HTERT RPE-1 (cell line): Measurements from ENCODE around the gene SAP30L.

Source experiments
- in situ Hi-C: fragments of 300-500 bp; cut with MboI; formaldehyde crosslinking; loops from 4 replicates; pipeline ENCODE4 v1.14.3; 2020; ENCODE audit warnings: low sequenced_read_pairs

SAP30L gene

GRCh38 chr5:154445422-154446194 is at the start of gene SAP30L:
SAP30L (plus strand) TSS chr5:154445997; CDS start chr5:154446605, 608 bp downstream.
- in situ Hi-C loops, result no loop called here

DNA sequence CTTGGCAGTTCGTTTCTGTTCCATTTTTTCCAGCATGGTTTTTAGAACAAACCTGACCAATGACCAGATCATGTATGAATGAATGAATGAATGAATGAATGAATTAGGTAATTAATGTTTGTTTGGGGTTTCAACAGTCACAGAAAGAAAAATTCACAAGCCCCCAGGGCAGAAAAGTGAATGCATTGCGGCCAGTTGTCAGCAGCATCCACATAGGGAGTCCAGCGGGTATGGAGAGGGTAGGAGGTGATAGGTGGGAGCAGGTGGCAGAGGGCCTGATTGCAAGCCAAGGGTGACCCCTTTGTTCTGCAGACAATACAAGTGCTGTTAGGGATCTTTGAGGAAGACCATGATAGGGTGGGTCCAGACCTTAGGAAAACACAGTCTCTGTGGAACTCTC is 49.7 kb upstream of the SAP30L start:
- in situ Hi-C loops, result no loop called here

DNA sequence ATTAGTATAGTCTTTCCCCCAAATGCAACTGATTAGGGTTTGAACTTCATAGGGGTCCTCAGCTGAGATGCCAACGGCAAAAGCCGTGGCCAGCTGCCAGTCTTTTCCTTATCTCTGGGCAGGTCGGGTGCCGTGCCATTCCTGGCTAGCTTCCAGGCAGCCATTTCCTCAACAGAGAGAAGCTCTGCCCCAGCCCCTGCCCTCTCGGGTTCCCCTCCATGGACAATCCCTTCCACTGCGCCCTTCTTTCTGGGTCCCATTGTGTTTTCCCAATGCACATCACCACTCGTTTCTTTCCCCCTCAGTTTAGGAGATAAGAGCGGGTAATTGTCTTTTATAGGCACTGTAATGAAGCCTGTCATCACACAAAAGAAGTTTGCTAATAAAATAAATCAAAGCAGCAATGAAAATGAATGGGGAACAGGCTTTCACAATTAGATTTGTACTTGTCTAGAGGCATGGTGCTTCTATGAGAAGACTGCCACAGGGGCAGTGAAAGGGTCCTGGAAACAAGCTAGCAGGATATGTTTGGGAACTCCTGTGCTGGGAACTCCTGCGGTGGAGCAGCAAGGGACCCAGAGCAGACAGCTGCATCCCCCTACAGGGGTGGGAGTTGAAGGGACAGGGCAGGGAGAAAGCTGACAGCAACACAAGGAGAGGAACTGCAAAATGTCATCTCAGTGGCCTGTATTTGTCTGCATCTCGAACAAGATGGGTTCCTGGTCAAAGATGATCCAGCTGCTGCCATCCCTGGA is 48.0 kb upstream of the SAP30L start:
- in situ Hi-C loops, result no loop called here

DNA sequence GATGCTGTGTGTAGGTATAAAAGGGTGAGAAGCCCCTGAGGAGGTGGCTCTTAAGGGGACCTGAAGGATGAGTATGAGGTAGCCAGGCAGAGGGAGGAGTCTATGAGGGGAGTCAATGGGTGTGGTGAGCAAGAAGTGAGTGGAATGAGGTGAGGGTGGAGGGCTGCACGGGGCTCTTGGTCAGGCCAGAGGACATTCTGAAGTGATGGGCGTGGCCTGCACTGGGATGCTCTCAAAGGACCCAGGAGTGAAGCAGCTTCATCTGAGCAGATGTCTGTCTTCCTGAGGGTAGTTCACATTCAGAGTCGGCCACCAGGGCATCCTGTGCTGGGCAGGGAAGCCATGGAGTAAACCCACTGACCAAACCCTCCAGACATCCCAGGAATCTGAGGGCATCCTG is 45.1 kb upstream of the SAP30L start:
- in situ Hi-C loops, result no loop called here

DNA sequence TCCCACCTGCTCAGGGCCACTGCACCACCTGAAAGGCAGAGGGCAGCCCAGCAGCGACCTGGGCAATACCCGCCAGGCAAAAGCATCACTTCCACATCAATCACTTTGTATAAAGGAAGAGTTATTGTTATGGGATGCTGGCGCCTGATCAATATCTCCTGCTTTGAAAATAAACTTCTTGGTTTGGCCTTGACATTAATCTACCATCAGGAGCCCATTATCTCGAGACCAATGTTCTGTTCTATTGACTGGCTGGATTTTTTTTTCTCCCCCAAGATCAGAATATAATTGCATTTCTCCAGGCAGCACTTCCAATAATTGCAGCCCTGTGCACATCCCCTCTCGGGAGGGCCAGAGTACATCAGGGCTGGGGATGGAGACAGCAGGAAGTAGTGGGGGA is 44.4 kb upstream of the SAP30L start:
- in situ Hi-C loops, result no loop called here

- in situ Hi-C loops, result no loop called here
Observed at GRCh38 chr5:154401931-154402330, 43.9 kb upstream of the SAP30L start.

DNA sequence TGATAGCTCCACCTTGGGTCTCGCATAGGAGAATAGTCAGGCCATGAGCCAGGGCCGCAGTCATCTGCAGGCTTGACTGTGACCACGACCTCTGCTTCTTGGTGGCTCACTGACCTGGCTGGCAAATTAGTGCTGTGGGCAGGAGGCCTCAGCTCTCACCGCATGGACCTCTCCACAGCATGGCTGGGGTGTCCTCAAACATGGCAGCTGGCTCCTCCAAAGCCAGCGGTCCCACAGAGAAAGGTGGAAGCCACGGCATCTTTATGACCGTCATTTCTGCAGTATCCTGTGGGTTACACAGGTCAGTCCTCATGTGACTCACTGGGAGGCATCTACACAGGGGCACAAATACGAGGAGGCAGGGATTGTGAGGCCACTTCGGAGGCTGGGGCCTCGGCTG is 43.2 kb upstream of the SAP30L start:
- in situ Hi-C loops, result no loop called here

DNA sequence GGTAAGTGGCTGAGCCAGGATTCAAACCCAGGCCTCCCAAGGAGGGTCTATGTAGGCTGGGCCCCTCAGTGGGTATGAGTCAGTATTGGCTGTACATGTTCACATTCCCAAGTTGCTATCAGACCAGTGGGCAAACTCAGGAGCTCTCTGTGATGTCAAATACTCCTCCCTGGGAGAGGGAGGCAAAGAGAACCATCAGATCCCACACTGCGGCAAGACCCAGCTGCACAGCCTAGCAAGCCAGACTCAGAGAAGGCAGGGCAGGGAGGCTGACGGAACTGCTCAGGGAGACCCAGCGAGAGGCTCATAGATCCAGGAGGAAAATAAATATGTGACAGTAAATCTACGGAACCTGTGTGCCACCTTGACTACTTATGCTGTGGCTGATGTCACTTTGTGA is 42.6 kb upstream of the SAP30L start:
- in situ Hi-C loops, result no loop called here

DNA sequence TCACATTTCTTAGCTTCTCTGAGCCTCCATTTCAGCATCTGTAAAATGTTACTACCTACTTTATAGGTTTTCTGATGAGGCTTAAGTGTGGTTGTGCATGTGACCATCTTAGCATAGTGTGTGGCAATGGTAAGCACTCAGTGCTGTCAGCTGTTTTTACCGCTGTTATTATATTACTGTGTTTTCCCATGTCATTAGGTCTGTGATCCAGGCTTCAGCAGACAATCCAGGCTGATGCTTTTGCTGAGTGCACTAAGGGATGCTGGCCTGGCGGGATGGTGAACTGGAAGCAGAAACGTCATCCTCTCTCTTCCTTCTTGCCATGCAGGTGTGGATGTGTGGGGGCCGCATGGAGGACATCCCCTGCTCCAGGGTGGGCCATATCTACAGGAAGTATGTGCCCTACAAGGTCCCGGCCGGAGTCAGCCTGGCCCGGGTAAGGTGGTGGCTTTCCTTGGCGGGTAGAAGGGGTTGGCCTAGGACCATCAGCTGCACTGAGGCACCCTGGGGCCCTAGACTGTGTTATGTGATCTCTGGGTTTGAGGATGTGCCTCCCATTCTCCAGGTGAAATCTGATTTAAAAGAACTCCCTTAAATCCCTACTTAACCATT is 41.9 kb upstream of the SAP30L start:
- in situ Hi-C loops, result no loop called here

GRCh38 chr5:154405078-154405792 is 40.6 kb upstream of the SAP30L start:
- in situ Hi-C loops, result no loop called here

GRCh38 chr5:154406231-154406630 is 39.6 kb upstream of the SAP30L start:
- in situ Hi-C loops, result no loop called here

- in situ Hi-C loops, result no loop called here
Observed at GRCh38 chr5:154406826-154407225, 39.0 kb upstream of the SAP30L start.

- in situ Hi-C loops, result no loop called here
Observed at GRCh38 chr5:154408811-154409210, 37.0 kb upstream of the SAP30L start.

DNA sequence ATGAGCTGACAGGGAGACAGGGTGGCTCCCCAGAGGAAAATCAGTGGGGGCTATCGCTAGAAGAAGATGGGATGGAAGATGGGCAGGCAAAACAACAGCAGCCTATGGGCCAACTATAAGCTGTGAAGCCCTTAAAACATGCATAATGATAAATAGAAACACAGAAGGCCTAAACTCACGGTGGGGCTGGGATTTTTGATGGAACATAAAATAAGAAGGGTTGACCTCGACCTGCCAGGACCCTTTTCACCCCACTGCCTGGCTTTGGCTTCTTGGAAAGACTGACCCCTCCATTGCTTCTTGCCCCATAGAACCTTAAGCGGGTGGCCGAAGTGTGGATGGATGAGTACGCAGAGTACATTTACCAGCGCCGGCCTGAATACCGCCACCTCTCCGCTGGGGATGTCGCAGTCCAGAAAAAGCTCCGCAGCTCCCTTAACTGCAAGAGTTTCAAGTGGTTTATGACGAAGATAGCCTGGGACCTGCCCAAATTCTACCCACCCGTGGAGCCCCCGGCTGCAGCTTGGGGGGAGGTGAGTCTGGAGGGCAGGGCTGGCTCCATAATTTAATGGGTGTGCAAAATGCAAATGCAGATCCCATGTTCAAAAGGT is 36.5 kb upstream of the SAP30L start:
- in situ Hi-C loops, result no loop called here

DNA sequence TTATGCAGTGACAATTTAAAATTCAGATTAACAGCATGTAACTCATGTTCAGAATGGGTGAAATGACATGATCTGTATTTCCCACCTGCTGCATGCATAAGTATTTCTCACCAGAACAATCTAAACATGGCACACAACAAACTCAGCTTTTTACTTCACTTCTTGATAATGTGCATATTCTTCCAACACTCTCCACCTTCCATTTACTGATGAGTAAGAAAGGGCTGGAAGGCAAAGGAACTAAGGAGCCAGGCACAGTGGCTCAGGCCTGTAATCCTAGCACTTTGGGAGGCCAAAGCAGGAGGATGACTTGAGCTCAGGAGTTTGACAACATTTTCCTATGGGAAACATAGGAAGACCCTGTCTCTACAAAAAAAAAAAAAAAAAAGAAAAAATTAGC is 35.8 kb upstream of the SAP30L start:
- in situ Hi-C loops, result no loop called here

GRCh38 chr5:154410786-154411185 is 35.0 kb upstream of the SAP30L start:
- in situ Hi-C loops, result no loop called here

DNA sequence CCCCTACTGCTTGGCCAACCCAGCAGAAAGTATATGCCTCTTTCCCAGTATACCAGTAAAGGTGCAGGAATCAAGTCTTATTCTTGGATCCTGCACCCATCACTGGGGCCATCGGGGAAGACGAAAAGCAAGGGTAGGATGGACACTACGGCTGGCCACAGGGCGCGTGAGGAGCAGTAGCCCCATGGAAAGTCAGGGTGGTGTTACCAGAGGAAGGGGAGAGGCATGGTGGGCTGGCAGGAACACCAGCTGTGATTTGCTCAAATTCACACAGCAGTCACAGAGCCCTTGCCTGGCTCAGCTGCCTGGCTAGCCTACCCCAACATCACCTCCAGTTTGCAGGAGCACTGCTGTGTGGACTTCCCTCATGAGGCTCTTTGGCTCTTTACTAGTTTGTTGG is 34.5 kb upstream of the SAP30L start:
- in situ Hi-C loops, result no loop called here

DNA sequence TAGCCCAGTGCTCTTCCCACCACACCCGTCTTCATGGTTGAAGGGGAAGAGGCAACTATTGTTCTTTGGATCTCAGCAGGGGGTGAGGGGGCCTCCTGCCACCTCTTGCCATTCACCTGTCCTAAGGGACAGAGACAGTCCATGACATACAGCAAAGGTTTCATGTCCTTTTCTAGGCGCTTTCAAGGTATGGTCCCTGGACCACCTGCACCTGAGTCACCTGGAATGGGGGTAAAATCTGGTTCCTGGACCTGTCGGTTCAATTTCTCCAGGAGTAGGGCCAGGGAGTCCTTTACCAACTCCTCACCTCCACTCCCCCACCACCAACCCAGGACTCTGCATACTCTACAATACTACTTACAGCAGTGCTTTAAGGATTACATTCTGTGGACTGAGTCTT is 33.5 kb upstream of the SAP30L start:
- in situ Hi-C loops, result no loop called here

- in situ Hi-C loops, result no loop called here
Observed at GRCh38 chr5:154412925-154413324, 32.9 kb upstream of the SAP30L start.

DNA sequence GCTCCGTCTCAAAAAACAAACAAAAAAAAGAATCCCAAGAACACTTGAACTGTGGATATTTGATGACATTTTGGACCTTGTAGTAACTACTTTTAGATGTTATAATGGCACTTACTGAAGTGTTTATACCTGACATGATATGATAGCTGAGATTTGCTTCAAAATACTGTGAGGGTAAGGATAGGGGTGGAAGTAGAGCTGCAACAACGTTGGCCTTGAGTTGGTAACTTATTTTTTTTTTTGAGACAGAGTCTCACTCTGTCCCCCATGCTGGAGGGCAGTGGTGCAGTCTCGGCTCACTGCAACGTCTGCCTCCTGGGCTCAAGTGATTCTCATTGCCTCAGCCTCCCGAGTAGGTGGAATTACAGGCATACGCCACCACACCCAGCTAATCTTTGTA is 30.7 kb upstream of the SAP30L start:
- in situ Hi-C loops, result no loop called here

DNA sequence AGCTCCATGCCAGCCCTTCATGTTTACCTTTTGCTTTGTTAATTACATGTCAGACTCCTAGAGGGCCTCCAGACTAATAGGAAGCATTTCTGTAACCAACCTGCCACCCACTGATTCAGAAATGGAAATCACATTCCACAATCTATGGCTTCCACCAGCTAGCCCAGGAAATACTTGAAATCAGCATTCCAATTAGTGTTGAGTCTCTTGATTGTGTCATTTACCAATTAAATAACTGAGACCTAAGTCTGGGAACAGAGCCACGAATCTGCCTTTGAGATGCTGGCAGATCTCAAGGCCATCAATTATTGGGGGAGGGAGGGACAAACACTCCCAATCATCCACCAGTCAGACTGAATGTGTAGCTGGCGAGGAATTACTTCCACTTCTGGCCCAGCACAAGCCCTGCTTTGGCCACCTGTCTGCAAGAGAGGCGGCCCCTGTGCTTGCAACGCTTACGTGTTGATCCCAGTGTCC is 27.4 kb upstream of the SAP30L start:
- in situ Hi-C loops, result no loop called here
